Erythroblast (primary cell): Measurements from ENCODE around the gene HPCAL1.
"Not testable (repeated sequence)": the region's sequence is repeated elsewhere in the genome, so short reads cannot be mapped to it uniquely, and the experiment has no call there.

Source experiments
- DNase-seq, 2 experiments: peaks; one replicate each; lab custom pipeline; 2025; lab: John Stamatoyannopoulos, UW
- GATA1 ChIP-seq: IDR thresholded peaks from 2 replicates; pipeline ENCODE4 v1.6.1; 2011; ENCODE audit warnings: low read depth, mild to moderate bottlenecking, control low read depth, low read length, moderate library complexity
- POLR2A ChIP-seq: IDR thresholded peaks from 2 replicates; pipeline ENCODE4 v1.6.1; 2011; ENCODE audit warnings: mild to moderate bottlenecking, low read length

HPCAL1 gene

DNA sequence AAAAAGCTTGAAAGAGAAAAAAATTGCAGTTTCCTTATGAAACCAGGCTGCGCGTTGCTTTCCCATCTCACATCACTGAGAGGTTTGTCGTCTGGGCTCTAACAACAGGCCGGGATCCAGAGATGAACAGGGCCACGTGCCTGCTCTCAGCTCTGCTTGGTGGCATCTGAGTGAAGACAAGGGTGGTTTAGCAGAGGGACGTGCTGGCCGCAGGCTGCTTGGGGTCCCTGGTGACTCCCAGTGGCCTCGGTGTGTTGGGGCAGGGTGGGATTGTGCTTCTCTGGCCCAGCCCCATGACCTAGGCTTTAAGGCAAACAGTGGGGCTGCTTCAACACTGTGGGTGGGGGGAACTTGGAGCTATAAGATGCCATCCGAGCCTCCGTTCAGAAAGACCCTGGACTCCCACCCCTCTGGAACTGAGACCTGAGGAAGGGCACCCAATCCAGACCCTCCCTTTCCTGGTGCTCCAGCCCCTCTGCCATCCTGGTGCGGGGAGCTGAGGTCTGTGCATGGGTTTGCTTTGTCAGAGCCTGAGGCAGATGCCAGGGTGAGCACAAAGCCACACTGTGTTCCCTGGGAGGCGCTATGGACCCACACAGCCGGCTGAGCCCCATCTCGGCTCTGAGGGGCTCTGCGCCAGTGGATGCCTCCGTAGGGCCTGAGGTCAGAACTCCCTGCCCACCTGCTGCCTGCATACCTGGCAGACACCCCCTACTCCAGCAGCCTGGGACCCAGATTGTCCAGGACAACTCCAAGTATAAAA, 18.4 kb upstream of the HPCAL1 start:
- no peak for TF ChIP-seq GATA1
- TF ChIP-seq POLR2A, result no peak

DNA sequence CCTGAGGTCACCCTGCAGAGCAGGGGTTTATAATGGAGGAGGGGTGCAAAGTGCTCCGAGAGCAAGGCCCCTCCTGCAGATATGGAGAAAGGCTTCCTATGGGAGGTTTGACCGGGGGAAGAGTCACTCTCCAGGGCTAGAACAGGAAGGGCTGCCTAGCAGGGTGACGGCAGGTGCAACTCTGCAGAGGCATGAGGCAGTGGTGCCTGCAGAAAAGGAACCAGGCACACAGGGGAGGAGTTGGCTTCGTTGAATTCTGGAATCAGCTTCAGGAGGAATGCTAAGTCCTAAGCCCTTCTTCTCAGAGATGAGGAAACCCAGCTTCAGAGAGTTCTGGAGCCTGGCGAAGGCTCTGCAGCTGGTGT, 17.5 kb upstream of the HPCAL1 start:
- DNase-seq, result no peak
- TF ChIP-seq POLR2A, result no peak

More for the DNA sequence above, 18.4 kb upstream of the HPCAL1 start:
- no peak for DNase-seq

DNA sequence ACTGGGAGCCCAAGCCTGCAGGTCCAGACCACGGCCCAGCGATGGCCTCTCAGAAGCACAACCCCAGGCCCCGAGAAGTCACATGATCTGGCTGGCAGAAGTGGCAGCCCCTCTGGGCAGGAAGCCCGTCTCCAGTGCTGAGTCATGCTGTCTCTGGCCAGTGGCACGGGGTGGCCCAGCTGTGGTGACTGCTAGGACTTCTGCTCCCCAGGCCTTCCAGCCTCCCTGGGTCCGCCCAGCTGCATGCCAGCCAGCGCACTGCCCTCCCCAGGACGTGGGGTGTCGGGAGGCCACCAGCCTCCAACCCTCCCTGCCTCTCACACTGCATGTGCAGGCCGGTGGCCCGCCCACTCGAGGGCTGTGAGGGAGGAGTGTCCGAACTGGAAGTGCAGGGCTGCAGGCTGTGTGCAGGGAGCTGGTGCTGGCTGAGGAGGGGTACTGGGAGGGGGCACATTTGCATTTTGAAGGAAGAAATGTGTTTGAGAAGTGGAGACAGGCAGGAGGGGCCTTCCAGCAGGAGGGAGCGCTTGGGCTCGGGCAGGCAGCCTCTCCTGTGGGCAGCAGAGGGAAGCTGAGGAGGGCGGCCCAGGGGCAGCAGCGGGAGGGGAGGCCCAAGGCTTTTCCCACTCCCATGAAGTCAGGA, 17.0 kb upstream of the HPCAL1 start:
- DNase-seq, result peak; percentile 56 to 58
- TF ChIP-seq POLR2A (no peak), GATA1 (no peak)

DNA sequence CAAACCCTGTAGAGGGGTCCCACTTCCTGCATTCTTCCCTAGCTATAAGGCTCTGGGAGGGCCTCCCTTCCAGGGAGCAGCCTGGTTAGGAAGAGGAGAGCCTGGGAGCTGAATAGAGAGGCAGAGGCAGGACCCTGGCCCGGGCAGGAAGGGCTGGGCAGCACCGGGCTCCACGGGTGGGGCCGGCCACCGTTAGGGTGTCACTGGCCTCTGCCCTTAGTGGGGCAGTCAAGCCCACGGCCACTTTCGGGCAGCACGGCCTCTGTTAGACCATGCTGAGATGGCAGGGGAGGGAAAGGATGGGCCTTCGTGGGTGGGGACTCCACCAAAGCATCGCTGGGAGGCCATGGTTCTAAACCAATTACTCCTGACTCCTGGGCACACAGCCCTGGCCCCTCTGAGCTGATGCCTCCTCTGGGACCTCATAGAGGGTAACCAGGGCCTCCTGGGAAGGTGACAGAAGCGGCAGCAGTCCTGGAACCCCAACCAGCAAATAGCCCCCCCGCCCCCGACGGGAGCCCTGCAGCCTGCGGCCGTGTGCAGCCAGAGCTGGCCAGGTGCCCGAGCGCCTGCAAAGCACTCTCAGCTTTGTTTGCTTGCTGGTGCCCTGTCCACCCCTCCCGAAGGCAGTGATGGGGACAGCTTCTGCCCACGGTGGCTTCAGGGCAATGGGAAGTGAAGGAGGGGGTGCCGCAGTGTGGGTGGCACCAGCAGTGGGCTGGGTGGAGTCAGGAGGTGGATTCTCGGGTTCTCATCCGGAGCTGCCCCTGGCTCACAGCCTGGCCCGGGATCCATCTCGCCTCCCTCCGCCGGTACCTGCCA, 16.3 kb upstream of the HPCAL1 start:
- TF ChIP-seq POLR2A, result no peak
- TF ChIP-seq GATA1, result no peak
- DNase-seq, result no peak

DNA sequence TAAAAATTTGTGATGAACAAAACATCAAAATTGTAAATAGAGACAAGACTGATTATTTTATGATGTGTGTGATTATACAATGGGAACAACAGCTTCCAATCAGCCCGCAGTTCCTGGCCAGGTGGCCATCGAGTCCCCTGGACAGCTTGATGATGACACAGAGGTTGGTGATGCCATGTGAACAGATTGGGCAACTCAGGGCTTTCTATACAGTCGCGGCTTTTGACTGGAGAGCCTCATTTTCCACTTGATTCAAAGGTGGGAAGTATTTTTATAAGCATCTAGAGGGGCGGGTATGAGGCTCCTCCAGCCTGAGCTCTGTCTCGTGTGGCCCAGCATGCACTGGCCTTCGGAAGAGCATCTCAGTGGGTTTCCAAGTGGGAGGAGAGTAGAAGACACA, 14.9 kb upstream of the HPCAL1 start:
- TF ChIP-seq GATA1 (no peak), POLR2A (no peak)
- DNase-seq, result no peak

DNA sequence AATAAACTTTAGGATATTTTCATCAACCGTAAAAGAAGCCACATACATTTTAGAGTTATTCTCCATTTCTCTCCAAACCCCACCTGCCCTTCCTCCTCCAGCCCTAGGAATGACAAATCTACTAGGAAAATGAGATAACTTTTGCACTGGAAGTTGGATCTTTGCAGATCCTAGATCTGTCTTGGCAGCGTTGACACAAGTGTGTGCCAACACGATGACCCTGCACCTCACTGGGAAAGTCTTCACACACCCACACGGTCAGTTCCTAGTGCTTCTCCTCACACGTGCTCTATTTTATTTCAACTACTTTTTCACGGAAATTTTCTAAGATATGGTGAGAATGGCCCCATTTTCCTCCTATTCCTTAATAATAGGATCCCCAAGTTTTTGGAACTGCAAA, 14.1 kb upstream of the HPCAL1 start:
- no peak for DNase-seq

DNA sequence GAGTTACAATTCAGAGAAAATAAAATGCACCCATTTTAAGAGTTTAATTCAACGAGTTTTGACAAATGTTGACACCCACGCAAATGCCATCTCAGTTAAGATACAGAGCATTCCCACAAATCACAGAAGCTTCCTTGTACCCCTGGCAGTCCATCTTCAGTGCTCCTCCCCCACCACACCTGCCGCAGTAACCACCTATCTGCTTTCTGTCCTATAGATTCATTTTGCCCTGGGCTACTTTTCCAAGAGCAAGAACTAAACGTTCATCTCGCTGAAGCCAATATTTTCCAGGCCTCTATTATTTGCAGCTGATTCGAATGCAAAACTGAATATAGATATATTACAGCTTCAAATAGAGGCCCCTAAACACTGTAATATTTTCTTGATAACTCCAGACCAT, 13.4 kb upstream of the HPCAL1 start:
- no peak for TF ChIP-seq GATA1
- TF ChIP-seq POLR2A, result no peak

More for the DNA sequence above, 14.1 kb upstream of the HPCAL1 start:
- TF ChIP-seq GATA1 (no peak), POLR2A (no peak)

DNA sequence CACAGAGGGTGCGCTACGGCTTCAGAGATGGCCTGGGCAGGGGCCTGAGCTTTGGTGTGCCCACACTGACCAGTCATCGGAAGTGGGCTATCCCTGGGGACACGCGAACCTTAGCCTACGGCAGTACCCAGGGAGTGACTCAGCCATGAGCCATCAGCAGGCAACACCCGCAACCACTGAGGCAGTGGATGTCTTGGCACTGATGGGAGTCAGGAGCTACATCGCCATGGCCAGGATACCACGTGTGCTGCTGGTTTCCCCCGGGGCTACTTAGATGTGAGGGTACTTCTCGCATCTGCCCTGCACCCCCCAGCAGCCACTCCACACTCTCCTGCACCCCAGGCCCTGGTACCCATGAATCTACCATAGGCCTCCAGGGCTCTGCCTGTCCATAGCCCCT, 12.8 kb upstream of the HPCAL1 start:
- DNase-seq, result no peak
- TF ChIP-seq GATA1 (no peak), POLR2A (no peak)

More for the DNA sequence above, 13.4 kb upstream of the HPCAL1 start:
- no peak for DNase-seq

DNA sequence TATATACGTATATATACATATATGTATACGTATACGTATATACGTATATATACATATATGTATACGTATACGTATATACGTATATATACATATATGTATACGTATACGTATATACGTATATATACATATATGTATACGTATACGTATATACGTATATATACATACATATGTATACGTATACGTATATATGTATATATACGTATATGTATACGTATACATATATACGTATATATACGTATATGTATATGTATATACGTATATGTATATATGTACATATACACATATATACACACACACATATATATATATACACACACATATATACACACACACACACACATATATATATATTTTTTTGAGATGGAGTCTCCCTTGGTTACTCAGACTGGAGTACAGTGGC, 11.3 kb upstream of the HPCAL1 start:
- DNase-seq, result not testable (repeated sequence)

DNA sequence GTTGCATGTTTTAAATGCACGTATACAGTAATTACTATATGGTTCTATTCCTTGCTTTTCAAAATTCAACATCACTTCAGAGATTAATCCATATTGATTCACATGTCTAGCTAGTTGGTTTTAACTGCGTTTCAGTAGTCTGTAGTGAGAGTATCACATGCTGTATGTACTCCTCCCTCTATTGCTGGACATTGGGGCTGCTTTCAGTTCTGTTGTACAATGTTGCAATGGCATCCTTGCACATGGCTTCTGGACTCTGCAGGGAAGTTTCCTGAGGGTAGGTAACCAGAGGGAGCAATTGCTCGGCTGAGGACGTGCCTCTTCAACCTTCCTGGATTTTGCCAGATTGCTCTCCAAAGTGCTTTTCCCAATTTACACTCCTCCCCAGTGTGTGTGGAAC, 10.7 kb upstream of the HPCAL1 start:
- no peak for DNase-seq
- no peak for TF ChIP-seq POLR2A
- TF ChIP-seq GATA1, result no peak

DNA sequence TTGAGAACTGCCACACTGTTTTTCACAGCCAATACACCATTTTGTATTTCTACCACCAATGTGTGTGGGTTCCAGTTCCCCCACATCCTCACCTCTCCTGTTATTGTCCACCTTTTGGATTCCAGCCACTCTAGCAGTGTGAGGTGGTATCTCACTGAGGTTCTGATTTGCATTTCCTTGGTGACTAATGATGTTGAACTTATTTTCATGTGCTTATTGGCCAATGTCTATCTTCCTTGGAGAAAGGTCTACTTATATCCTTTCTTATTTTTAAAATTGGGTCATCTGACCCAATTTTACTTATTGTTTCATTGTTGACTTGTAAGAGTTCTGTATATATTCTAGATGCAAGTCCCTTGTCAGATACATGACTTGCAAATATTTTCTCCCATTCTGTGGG, 9.1 kb upstream of the HPCAL1 start:
- DNase-seq, result no peak

DNA sequence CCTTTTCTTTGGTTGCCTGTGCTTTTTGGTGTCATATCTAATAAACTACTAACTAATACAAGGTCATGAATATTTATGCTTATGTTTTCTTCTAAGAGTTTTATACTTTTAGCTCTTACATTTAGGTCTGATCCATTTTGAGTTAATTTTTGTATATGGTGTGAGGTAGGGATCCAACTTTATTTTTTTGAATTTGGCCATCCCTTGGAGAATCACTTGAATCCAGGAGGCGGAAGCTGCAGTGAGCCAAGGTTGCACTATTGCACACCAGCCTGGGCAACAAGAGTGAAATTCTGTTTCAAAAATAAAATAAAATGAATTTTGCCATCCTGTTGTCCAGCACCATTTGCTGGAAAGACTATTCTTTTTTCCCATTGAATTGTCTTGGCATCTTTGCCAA, 8.6 kb upstream of the HPCAL1 start:
- DNase-seq, result no peak
- TF ChIP-seq POLR2A, result no peak
- TF ChIP-seq GATA1, result no peak

More for the DNA sequence above, 9.1 kb upstream of the HPCAL1 start:
- TF ChIP-seq GATA1, result no peak
- TF ChIP-seq POLR2A, result no peak

DNA sequence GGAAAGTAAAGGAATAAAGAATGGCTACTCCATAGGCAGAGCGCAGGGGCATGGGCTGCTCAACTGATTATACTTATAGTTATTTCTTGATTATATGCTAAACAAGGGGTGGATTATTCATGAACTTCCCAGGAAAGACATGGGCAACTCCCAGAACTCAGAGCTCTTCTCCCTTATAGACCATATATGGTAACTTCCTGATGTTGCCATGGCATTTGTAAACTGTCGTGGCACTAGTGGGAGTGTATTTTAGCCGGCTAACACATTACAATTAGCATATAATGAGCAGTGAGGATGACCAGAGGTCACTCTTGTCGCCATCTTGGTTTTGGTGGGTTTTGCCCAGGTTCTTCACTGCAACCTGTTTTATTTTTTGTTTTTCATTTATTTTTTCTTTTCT, 7.1 kb upstream of the HPCAL1 start:
- DNase-seq, result not testable (repeated sequence)

DNA sequence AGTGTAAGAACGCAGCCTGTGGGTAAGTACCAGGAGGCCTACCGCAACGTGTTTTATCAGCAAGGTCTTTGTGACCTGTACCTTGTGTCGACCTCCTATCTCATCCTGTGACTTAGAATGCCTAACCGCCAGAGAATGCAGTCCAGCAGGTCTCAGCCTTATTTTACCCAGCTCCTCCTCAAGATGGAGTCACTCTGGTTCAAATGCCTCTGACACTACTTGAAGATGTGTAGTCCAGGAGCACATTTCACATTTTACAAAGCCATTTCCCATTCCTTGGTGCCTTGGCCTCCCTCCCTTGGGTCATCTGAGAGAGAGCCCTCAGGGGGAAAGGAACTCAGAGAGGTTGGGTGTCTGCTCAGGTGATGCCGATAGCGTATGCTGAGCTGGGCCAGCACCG, 6.6 kb upstream of the HPCAL1 start:
- DNase-seq, result no peak
- TF ChIP-seq POLR2A (no peak), GATA1 (no peak)
